GM19240 (cell line): ENCODE data around the gene SLC35G2.
"Not testable (repeated sequence)": the region's sequence is repeated elsewhere in the genome, so short reads cannot be mapped to it uniquely, and the experiment has no call there.

Experiments
- DNase-seq: peaks from one replicate; pipeline ENCODE4 v3.0.0; 2011; ENCODE audit warnings: low spot score; ENCODE audit not compliant: insufficient read length

The SLC35G2 gene

GRCh38 chr3:136885357-136886213, 66.7 kb downstream of the SLC35G2 start:
- no peak for DNase-seq

- DNase-seq, result no peak
These were observed 71.0 kb downstream of the SLC35G2 start for GRCh38 chr3:136889947-136890346.

DNA sequence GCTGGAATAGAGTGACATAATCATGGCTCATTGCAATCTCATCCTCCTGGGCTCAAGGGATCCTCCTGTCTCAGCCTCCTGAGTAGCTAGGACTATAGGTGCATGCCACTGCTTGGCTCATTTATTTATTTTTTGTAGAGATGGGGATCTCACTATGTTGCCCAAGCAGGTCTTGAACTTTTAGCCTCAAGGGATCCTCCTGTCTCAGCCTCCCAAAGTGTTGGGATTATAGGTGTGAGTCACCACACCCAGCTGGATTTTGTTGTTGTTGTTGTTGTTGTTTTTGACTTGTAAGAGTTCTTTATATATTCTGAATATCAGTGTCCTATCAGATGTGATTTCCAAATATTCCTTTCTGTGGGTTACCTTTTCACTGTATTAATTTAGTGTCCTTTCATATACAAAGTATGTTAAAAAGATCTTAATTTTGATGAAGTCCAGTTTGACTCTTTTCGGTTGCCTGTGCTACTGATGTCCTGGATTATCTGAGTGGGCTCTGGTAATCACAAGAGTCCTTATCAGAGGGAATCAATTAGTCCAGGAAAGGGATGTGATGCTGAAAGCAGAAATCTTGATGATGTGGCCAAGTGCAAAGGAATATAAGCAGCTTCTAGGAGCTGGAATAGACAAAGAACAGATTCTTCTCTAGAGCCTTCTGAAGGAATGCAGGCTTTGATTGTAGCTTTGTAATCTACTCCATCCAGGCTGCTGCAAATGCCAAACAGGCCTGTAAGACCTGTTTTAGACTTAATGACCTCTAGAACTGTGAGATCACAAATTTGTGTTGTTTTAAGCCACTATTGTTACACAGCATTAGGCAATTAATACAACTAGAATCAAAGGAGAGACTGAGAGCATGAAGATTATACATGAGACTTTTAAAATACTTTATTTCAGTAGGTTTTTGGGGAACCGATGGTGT, 73.3 kb downstream of the SLC35G2 start:
- no peak for DNase-seq

DNA sequence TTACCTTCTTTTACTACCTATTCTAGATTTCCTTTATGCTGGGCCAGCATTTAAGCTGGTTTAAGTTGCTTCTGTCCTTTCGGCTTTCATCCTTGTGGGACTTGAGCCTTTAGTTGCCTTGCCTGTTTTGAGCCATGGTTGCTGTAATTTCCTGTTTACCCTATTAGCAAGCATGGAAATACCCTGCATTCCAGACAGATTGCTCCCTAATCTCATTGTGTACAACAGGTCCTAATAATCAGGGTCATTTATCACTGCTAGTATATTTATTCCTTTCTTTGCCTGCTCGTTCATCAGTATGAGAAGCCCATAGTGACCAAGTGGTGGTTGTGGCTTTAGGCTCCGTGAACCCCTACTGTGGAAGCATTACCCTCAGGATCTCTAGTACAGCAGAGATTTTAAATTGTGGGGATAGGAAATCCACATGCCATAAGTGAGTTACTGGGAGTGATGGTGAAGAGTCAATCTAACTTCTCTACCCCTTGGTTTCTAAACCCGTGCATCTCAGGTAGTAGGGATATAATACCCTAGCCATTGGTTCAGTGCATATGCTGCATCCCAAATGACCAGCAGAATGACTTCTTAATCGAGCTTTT, 75.0 kb downstream of the SLC35G2 start:
- DNase-seq, result no peak

GRCh38 chr3:136897171-136897570, 78.2 kb downstream of the SLC35G2 start:
- DNase-seq, result not testable (repeated sequence)

- DNase-seq, result no peak
These were observed 79.6 kb downstream of the SLC35G2 start for GRCh38 chr3:136898549-136898948.

GRCh38 chr3:136898954-136899353, 80.0 kb downstream of the SLC35G2 start:
- DNase-seq, result no peak

- no peak for DNase-seq
These were observed 80.8 kb downstream of the SLC35G2 start for GRCh38 chr3:136899622-136900158.

GRCh38 chr3:136900694-136901093, 81.8 kb downstream of the SLC35G2 start:
- DNase-seq, result not testable (repeated sequence)

GRCh38 chr3:136901391-136901790, 82.5 kb downstream of the SLC35G2 start:
- no peak for DNase-seq

DNA sequence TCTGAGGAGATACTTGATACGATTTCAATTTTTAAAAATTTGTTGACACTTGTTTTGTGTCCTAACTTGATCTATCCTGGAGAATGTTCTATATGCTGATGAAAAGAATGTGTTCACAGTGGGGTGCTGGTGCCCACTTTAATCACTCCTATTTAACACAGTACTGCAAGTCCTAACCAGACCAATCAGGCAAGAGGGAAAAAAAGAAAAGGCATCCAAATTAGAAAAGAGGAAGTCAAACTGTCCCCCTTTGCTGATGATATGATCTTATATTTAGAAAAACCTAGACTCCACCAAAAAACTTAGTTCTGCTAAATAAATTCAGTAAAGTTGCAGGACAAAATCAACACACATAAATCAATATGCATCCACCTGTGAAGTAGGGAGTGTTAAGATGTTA, 83.6 kb downstream of the SLC35G2 start:
- not testable (repeated sequence) for DNase-seq

- no peak for DNase-seq
These were observed 85.0 kb downstream of the SLC35G2 start for GRCh38 chr3:136903899-136904298.

- no peak for DNase-seq
These were observed 85.8 kb downstream of the SLC35G2 start for GRCh38 chr3:136904746-136905145.
